SU-DHL-6 (cell line): ENCODE data around the gene RNASE9.

ENCODE experiments used
- EZH2phosphoT487 ChIP-seq: fragments of 200-600 bp; sonication (generic), shearing (Covaris generic); conservative IDR thresholded peaks from 2 replicates; pipeline ENCODE4 v1.6.1; 2018; ENCODE audit warnings: mild to moderate bottlenecking, antibody characterized with exemption, low read length, moderate library complexity, mixed read lengths
- TF ChIP-seq, protein P1 (sequence below): fragments of 200-600 bp; sonication (generic); IDR thresholded peaks from one replicate; pipeline ENCODE4 v1.5.1; 2017; ENCODE audit warnings: antibody characterized with exemption, mild to moderate bottlenecking, low read length, moderate library complexity; ENCODE audit not compliant: insufficient read depth, poor library complexity, severe bottlenecking

GRCh38 chr14:20529806-20530205, 31.0 kb downstream of the RNASE9 start:
- TF ChIP-seq, protein P1, sequence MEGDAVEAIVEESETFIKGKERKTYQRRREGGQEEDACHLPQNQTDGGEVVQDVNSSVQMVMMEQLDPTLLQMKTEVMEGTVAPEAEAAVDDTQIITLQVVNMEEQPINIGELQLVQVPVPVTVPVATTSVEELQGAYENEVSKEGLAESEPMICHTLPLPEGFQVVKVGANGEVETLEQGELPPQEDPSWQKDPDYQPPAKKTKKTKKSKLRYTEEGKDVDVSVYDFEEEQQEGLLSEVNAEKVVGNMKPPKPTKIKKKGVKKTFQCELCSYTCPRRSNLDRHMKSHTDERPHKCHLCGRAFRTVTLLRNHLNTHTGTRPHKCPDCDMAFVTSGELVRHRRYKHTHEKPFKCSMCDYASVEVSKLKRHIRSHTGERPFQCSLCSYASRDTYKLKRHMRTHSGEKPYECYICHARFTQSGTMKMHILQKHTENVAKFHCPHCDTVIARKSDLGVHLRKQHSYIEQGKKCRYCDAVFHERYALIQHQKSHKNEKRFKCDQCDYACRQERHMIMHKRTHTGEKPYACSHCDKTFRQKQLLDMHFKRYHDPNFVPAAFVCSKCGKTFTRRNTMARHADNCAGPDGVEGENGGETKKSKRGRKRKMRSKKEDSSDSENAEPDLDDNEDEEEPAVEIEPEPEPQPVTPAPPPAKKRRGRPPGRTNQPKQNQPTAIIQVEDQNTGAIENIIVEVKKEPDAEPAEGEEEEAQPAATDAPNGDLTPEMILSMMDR = no peak
- TF ChIP-seq EZH2phosphoT487 = no peak
